Sigmoid colon (tissue), 3 donors: ENCODE data around the gene PIK3CB.

Experiments used
- CTCF ChIP-seq, 4 experiments: fragments of 450-650 bp in 3 of 4; fragments of 200-600 bp in 1 of 4; IDR thresholded peaks; one replicate each; pipeline ENCODE4 v1.5.1; 2016 to 2019; ENCODE audit warnings: antibody characterized with exemption in 4 of 4, mild to moderate bottlenecking in 3 of 4, moderate library complexity in 2 of 4
- POLR2A ChIP-seq, 2 donors: fragments of 450-650 bp; IDR thresholded peaks; one replicate each; pipeline ENCODE4 v1.6.1; 2016; ENCODE audit warnings: antibody characterized with exemption in 2 of 2, mild to moderate bottlenecking in 2 of 2, moderate library complexity in 2 of 2

GRCh38 chr3:138799822-138800221 lies 34.9 kb downstream of the PIK3CB start:
- no peak for TF ChIP-seq POLR2A (IDR thresholded peaks at IDR 0.05)
- TF ChIP-seq CTCF (IDR thresholded peaks at IDR 0.05): no peak
